GM10266 (cell line): Measurements from ENCODE around the gene CNOT6.

Experiments
- DNase-seq: peaks from one replicate; pipeline ENCODE4 v3.0.0; 2012; ENCODE audit errors: extremely low spot score
- TF ChIP-seq, protein P1 (sequence below): IDR thresholded peaks from 2 replicates; pipeline ENCODE4 v1.5.1; 2012; ENCODE audit warnings: mild to moderate bottlenecking, low read depth; ENCODE audit not compliant: control insufficient read depth, insufficient read depth; ENCODE audit errors: missing control alignments

Gene CNOT6

DNA sequence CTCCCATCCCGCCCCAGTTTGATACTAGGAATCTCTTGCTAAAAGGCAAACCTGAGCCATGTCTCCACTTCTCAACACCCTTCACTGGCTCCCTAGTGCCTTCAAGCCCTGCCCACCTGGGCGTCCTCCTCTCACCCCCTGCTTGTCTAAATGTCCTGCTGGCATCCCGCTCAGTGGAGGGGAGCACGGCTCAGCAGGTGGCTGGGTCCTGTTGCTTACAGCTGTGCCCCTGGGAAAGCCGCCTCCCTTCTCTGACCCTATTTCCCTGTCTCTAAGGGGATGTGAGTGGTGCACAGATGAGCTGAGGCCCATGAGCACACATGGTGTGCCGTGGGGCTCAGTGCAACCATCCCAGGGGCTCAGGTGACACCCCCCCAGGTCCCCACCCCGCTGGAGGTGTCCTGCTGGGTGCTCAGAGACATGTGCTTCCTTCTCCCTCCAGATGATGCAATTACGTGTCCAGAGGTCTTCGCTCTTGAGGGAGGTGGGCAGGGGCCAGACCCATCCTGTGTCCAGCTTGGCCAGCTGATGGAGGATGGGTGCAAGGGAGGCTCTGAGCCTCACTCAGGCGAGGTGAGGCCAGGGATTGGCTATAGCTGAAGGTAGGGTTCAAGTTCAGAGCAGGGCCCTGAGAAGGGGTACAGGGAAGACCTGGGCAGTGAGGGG lies 131.1 kb downstream of the CNOT6 start:
- no peak for DNase-seq
- TF ChIP-seq, protein P1, sequence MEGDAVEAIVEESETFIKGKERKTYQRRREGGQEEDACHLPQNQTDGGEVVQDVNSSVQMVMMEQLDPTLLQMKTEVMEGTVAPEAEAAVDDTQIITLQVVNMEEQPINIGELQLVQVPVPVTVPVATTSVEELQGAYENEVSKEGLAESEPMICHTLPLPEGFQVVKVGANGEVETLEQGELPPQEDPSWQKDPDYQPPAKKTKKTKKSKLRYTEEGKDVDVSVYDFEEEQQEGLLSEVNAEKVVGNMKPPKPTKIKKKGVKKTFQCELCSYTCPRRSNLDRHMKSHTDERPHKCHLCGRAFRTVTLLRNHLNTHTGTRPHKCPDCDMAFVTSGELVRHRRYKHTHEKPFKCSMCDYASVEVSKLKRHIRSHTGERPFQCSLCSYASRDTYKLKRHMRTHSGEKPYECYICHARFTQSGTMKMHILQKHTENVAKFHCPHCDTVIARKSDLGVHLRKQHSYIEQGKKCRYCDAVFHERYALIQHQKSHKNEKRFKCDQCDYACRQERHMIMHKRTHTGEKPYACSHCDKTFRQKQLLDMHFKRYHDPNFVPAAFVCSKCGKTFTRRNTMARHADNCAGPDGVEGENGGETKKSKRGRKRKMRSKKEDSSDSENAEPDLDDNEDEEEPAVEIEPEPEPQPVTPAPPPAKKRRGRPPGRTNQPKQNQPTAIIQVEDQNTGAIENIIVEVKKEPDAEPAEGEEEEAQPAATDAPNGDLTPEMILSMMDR, result no peak

GRCh38 chr5:180625791-180626660 lies 131.8 kb downstream of the CNOT6 start:
- no peak for DNase-seq
- TF ChIP-seq, protein P1, result no peak

DNA sequence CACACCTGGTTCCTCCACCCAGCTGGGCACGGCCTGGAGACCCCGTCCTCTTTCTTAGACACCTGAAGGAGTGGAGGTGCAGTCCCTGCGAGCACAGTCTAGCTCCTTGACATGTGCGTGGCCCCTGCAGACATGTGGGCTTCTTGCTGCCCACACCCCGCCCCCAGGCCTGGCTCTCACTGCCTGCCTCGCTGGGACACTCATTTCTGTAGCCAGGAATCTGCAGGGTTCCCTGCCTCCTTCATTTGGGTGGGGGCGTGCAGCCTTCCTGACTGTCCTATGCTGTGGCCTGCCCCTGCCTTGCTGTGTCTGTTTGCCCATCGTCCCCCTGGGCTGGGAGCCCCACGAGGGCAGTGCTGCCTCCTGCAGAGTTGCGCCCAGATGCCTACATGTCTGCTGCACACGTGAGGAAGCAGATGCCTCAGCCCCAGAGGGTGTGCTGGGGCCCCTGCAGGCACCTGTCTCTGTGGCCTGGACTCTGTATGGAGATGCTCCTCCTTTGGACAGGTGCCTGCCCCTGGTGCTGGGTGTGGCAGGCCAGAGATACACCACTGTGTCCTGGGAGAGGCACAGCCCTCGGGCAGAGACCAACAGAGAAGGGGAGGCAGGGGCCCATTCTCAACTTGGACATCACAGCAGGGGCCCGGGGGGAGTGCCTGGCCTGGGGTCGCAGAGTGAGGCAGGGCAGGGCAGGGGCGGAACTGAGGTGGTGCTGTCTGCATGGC lies 132.6 kb downstream of the CNOT6 start:
- TF ChIP-seq, protein P1, result no peak
- no peak for DNase-seq

- TF ChIP-seq, protein P1, result no peak
- no peak for DNase-seq
These were observed 133.4 kb downstream of the CNOT6 start for GRCh38 chr5:180627386-180628120.
